GM03348 (cell line): Measurements from ENCODE around the gene TMPRSS9.
"Not testable (repeated sequence)": the region's sequence is repeated elsewhere in the genome, so short reads cannot be mapped to it uniquely, and the experiment has no call there.

Source experiments
- DNase-seq: peaks from one replicate; pipeline ENCODE4 v3.0.0; 2012; ENCODE audit warnings: low spot score

TMPRSS9 gene

DNA sequence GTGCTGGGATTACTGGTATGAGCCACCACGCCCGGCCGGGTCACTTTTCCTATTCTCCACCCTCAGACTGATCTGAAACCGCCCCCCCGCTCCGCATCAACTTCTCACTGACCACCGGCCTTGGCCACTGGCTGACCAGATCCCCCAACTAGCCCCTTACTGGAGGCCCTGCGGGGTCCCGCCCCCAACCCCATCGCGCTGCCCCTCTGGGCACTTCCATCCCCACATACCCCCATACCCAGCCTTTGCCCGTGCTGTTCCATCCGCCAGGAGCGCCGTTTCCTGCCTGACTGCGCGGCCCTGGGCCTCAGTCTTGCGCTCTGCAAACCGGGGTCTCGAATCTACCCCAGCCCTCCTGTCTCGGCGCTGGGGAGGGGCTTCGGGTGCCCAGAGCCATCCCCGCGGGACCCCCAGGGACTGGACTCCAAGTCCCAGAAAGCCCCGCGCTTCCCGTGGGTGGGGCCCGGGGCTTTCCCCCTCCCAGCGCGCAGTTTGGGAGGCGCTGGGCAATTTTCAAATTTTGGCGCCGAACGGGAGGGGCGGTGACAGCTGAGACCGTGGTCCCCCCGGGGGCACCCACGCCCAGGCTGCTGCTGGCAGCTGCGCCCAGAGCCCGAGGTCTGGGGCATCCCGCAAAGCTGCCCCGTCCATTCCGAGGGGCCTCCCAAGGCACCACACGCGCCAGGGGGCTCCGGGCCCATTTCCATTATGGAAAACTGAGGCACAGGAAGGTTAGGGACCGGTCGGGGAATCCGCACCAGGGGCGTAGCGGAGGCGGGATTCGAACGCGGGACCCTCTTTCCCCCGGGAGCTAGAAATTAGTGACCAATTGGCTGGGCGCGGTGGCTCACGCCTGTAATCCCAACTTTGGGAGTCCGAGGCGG, 101.9 kb downstream of the TMPRSS9 start:
- DNase-seq = peak; percentile 87

DNA sequence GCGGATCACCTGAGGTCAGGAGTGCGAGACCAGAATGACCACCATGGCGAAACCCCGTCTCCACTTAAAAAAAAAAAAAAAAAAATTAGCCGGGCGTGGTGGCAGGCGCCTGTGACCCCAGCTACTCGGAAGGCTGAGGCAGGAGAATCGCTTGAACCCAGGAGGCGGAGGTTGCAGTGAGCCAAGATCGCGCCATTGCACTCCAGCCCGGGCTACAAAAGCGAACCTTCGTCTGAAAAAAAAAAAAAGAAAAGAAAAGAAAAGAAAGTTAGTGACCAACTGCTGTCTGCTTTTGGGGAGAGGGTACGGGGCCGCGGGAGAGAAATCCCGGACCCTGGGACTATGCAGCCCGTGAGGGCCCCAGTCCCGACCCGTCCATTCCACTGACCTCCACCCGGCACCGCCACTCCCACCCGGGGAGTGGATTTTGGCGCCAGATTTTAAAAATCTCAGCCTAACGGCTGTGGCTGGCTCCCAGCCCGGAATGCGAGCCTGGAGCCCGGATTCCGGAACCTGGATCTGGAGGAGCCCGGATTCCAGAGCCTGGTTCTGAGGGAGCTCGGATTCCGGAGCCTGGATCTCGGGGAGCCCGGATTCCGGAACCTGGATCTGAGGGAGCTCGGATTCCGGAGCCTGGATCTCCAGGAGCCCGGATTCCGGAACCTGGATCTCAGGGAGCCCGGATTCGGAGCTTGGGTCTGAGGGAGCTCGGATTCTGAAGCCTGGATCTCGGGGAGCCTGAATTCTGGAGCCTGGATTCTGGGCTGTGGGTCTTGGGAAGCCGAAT, 102.8 kb downstream of the TMPRSS9 start:
- DNase-seq = peak; percentile 91

DNA sequence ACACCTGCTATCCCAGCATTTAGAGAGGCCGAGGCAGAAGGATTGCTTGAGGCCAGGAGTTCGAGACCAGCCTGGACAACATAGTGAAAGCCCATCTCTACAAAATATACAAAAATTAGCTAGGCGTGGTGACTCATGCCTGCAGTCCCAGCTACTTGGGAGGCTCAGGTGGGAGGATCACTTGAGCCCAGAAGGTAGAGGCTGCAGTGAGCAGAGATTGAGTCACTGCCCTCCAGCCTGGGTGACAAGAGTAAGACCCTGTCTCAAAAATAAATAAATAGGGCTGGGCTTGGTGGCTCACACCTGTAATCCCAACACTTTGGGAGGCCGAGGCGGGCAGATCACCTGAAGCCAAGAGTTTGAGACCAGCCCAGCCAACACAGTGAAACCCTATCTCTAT, 103.6 kb downstream of the TMPRSS9 start:
- not testable (repeated sequence) for DNase-seq

DNA sequence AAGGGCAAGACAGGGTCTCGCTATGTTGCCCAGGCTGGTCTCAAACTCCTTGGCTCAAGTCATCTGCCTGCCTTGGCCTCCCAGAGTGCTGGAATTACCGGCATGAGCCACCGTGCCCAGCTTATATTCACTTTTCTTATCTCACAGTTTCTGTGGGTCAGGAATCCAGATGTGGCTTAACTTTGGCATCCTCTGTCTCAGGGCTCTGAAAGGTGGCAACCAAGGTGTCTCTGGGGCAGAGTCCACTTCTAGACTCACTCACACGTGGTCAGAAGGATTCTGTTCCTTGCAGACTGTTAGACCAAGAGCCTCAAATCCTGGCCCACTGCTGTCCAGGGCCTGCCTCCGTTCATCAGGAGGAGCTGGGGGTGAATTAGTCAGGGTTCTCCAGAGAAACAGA, 104.3 kb downstream of the TMPRSS9 start:
- DNase-seq = no peak

DNA sequence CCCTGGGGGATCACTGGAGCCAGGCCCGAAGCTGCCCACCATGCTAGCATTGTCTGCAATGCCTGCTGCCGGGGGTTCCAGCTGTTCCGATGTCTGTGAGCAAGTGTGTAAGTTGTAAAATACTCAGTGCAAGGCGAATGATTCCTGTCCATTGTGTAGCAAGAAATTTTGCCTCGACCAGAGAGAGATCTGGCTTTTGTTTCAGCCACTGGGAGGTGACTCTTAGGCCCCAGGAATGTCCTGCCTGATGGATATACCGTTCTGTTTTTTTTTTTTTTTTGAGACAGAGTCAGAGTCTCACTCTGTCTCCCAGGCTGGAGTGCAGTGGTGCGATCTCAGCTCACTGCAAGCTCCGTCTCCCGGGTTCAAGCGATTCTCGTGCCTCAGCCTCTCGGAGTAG, 108.5 kb downstream of the TMPRSS9 start:
- no peak for DNase-seq

DNA sequence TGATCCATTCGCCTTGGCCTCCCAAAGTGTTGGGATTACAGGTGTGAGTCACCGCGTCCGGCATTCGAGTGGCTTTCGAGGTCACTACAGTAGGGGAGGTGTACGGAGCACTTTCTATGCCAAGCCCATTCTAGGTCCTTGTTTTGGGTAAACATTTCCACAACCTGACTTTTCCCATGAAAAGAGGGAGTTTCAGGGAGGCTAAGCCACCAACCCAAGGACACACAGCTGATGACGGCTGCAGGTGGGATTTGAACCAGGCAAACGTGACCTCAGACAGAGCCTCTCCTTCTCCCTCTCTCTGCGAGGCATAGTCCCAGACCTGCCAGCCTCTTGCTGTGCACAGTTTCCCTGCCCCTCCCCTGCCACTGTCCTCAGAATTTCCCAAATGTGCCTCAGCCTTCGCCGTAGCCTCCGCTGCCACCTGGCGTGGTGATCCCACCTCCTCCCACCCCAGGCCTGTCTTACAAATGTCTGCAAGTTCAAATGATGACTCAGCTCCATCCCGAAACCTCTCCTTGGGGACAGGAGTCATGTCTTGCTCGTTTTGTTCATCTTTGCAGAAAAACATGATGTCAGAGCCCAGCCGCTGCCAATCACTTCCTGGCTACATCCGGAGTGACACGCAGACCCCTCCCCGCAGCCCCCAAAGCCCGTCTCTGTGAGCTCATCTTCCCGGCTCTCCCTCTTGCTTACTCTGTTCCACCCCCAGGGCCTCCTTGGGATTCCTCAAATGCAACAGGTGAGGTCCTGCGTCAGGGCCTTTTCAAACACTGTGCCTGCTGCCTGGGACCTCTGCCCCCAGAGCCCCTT, 109.2 kb downstream of the TMPRSS9 start:
- peak; percentile 55 for DNase-seq

DNA sequence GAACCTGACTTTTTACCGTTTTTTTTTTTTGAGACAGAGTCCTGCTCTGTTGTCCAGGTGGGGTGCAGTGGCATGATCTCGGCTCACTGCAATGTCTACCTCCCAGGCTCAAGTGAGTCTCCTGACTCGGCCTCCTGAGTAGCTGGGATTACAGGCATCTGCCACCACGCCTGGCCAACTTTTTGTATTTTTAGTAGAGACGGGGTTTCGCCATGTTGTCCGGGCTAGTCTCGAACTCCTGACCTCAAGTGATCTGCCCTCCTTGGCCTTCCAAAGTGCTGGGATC, 109.8 kb downstream of the TMPRSS9 start:
- not testable (repeated sequence) for DNase-seq

DNA sequence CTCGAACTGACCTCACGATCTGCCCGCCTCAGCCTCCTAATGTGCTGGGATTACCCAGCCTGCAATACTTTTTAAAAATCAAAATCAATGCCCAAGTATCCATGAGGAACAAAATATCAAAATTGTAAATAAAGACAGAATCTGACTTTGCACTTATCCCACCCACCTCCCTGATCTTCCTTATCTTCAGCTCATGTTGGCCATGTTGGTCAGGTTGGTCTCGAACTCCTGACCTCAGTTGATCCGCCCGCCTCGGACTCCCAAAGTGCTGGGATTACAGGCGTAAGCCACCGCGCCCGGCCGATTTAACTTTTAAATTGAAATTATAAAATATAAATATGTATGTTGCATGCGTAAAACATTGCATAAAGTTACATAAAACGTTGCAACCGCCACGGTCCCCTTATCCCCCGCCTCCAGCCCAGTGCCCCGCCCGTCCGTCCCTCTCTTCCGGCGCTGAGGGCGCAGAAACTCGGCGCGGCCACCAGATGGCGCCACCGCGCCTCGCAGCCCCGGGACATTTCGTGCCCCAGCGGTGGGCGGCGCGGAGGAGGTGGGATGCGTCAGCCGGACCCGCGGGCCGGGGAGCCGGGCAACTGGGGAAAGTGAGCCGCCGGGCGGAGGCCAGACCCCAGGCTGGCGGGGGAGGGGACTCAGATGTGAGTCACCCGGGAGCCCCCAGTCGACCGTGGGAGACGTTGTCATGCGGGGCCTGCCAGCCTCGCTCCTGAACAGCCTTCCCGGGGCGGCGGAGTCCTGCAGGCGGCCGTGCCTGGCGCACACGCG, 114.4 kb downstream of the TMPRSS9 start:
- peak; percentile 93 for DNase-seq

DNA sequence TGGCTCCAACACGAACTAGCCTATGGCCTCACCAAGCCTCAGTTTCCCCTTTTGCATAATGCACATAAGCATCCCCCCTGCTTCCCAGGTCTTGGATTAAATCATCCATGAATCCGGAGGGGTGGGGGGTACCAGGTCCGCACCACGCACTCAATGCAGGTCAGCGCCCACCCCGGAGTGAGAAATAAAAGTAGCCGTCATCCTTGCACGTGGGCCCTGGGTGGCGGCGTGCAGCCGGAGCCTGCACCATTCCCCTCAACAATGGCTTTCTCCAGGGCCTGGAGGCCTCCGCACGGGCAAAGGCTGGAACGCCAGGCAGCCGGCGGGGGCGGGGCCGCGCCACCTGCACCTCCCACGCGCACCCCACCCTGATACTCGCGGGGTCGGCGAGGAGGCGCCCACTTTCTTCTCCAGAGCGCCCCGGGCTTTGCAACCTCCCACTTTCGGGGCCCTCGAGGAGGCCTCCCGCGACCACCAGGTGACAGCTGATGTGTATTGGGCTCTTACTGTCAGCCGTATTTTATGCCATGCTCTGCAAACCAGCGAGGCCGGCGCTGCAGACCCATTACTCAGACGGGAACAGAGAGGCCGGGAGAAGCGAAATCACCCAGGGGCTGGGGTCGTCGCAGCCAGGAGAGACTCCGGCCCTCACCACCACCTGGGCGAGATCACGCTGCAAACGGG, 115.1 kb downstream of the TMPRSS9 start:
- DNase-seq = peak; percentile 63
